ENCODE results near the gene OR6B1. TPM values are rescaled to one million over a fixed set of nuclear protein-coding genes. Genes with fewer than 3 reads are reported as not detected.

The OR6B1 gene
- total RNA-seq (not detected), polyA plus RNA-seq (not detected)
- long read RNA-seq, donor 1 = 0 reads
- long read RNA-seq, donor 2 = 0 reads
- long read RNA-seq, donor 3 = 0 reads
- long read RNA-seq, donor 4 = 0 reads

DNA sequence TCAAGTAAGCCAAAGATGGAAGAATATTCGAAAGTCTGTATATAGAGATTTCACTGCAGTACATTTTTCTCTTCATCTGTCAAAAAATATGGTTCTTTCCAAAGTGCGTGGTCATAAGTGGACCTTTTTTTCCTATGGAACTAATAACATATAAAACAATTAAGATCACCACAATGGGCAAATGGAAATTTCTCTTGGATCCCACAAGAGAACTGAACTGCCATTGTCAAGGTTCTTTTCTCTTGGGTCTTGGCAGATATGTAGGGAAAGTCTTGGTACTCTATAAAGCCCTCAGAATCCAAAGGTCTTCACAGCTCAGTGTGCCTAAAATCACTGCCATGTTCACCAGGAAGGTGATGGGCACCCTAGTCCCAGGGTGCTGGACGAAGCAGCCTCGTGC lies at the start of gene OR6B1:
OR6B1 (plus strand) TSS at position 301 of the 400 bp plus-strand sequence. CDS start 3,677 bp downstream, outside the sequence.
- DNase-seq = no peak
- 87% methylated on average over 4 of the region's 4 CpGs for WGBS
- no peak within 1 kb of the TSS for H3K4me3 ChIP-seq (ENCODE audit: low read length)
- no peaks in the 10 kb centered on the region for H3K4me1 ChIP-seq (ENCODE audit: control insufficient read depth, insufficient read depth, low read length)
- ATAC-seq = no peak
- H3K9me3 ChIP-seq (ENCODE audit: control insufficient read depth, low read length) = no peaks in the 10 kb centered on the region
- intact Hi-C loops (cut with DNase I) = no loop called here
- no peaks in the 10 kb centered on the region for H3K27me3 ChIP-seq (ENCODE audit: control insufficient read depth, insufficient read depth)
- no peak within 1 kb of the TSS for H3K27ac ChIP-seq (ENCODE audit: low read length)

DNA sequence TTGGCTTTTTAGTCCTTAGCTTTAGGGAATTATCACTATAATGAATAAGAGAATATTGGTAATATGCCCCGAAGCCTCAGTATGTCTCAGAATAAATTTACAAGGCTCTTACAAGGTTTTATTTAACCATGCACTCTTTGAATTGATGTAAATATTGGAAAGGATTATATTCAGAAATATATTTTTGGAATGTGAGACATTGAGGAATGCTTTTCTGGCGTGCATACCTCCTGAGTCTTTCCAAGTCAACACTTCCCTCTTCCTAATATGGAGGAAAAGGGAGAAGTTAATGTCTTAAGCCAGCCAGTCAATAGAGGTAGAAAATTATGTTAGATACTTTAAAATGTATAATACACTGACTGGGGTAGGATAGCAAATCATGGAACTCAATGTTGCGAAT lies 46.7 kb upstream of the OR6B1 start:
- intact Hi-C loops (cut with DNase I) = no loop called here
- DNase-seq (no peak), ATAC-seq (no peak)
- WGBS = 72% methylated on average over 3 of the region's 3 CpGs
- Histone ChIP-seq H3K27me3 (ENCODE audit: control insufficient read depth, insufficient read depth) (no peaks in the 10 kb centered on the region), H3K4me1 (ENCODE audit: control insufficient read depth, insufficient read depth, low read length) (no peaks in the 10 kb centered on the region), H3K27ac (ENCODE audit: low read length) (no peak overlapping the region), H3K9me3 (ENCODE audit: control insufficient read depth, low read length) (no peaks in the 10 kb centered on the region), H3K4me3 (ENCODE audit: low read length) (no peak overlapping the region)

DNA sequence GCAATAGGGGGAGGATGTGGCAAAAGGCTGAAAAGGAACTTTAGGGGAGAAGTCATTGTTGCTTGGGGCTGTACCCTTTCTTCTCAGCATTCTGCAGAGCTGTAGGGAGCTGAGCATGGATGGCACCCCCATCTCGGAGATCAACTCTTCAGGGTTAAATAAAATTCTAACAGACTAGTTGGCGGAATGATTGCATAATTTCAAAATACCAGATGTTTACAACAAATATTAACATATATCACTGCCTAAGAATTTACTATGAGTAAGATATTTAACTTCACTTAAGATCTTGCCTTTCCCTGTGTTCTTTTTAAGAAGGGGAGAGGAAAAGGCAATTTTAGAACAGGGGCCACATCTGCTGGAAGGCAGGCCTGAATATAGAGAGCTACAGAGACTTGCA lies 46.0 kb upstream of the OR6B1 start:
- WGBS = 81% methylated on average over 2 of the region's 2 CpGs
- Histone ChIP-seq H3K27me3 (ENCODE audit: control insufficient read depth, insufficient read depth) (no peaks in the 10 kb centered on the region), H3K4me3 (ENCODE audit: low read length) (no peak overlapping the region), H3K9me3 (ENCODE audit: control insufficient read depth, low read length) (no peaks in the 10 kb centered on the region), H3K4me1 (ENCODE audit: control insufficient read depth, insufficient read depth, low read length) (no peaks in the 10 kb centered on the region), H3K27ac (ENCODE audit: low read length) (no peak overlapping the region)
- intact Hi-C loops (cut with DNase I) = no loop called here
- ATAC-seq (no peak), DNase-seq (no peak)

DNA sequence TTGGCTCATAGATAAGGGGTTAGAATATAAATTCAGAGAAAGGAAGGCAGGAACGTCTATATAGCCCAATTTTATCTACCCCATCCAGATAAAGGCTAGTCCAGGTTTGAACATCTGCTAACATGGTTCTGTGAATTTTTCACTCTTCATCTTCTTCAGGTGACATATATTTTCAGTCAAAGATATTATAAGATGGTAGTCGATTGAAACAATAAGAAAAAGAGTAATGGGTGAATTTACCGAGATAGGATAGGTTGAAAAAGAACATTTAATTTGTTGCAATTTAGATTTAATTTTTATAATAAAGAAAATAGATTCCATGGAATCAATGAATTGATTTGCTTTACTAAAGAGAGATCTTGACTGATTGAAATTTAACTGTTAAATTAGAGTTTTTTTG lies 45.6 kb upstream of the OR6B1 start, which contains the start of gene OR2F1:
OR2F1 (plus strand) TSS at position 301 of the 400 bp plus-strand sequence. CDS start 5,127 bp downstream, outside the sequence.
- no peak within 1 kb of the TSS for H3K27ac ChIP-seq (ENCODE audit: low read length)
- 74% methylated on average over 3 of the region's 3 CpGs for WGBS
- intact Hi-C loops (cut with DNase I) = no loop called here
- no peaks in the 10 kb centered on the region for H3K9me3 ChIP-seq (ENCODE audit: control insufficient read depth, low read length)
- ATAC-seq (no peak), DNase-seq (no peak)
- H3K4me3 ChIP-seq (ENCODE audit: low read length) = no peak within 1 kb of the TSS
- H3K4me1 ChIP-seq (ENCODE audit: control insufficient read depth, insufficient read depth, low read length) = no peaks in the 10 kb centered on the region
- H3K27me3 ChIP-seq (ENCODE audit: control insufficient read depth, insufficient read depth) = no peaks in the 10 kb centered on the region

DNA sequence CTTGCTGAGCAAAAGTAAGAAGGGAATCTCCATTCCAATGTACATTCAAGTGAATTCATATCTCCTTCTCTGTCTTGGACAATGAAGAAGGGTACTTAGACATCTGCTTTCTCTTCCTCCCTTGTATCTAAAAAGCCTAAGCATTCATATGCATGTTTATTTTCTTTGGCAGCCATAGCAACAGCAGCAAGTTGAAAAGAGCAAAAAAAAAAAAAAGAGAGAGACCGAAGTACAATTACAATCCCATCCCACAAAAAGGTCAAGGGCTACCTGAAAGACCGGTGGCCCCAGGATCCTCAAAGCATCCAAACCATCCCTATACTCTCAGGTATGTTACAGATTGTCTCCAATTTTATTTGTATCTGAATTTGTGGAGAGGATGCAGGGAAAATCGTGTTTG lies 41.3 kb upstream of the OR6B1 start:
- no peak overlapping the region for H3K4me3 ChIP-seq (ENCODE audit: low read length)
- no peaks in the 10 kb centered on the region for H3K4me1 ChIP-seq (ENCODE audit: control insufficient read depth, insufficient read depth, low read length)
- no peak overlapping the region for H3K27ac ChIP-seq (ENCODE audit: low read length)
- intact Hi-C loops (cut with DNase I) = no loop called here
- WGBS = 50% methylated on average over 3 of the region's 3 CpGs
- DNase-seq = no peak
- no peaks in the 10 kb centered on the region for H3K27me3 ChIP-seq (ENCODE audit: control insufficient read depth, insufficient read depth)
- no peak for ATAC-seq
- no peaks in the 10 kb centered on the region for H3K9me3 ChIP-seq (ENCODE audit: control insufficient read depth, low read length)

DNA sequence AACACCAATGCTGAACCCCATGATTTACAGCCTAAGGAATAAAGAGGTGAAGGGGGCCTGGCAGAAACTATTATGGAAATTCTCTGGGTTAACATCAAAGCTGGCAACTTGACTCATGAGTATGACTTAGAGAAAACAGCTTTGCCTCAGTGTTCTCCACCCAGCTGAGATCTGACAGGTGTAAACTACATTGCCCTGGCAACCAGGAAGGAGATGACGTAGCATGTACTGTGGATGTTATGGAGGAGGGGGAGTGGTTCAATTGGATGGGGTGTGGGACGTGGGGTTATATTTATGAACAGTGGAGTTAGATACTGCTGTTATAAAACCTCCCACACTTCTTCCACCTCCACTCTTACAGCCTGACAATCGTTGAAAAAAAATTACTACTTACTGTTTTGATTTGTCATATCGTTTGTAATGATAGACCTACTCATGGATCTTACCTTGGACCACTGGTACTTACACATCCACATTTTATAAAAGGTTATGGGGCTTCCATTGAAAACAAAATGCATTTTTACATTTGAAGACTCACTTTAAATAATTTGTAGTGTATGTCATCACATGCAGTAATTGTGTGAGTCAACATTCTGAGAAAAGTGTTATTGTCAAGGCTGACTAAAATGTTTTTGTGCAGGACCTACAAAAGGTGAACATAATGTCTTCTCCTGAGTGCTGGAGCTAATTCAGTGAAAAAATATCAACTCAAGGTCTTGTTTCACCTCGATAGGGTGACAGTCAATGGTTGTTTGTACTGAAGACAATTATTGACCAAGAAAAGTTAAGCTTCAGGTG lies 39.1 kb upstream of the OR6B1 start:
- no peak for ATAC-seq
- H3K27ac ChIP-seq (ENCODE audit: low read length) = no peak overlapping the region
- no peaks in the 10 kb centered on the region for H3K4me1 ChIP-seq (ENCODE audit: control insufficient read depth, insufficient read depth, low read length)
- 77% methylated on average over 5 of the region's 5 CpGs for WGBS
- intact Hi-C loops (cut with DNase I) = no loop called here
- H3K9me3 ChIP-seq (ENCODE audit: control insufficient read depth, low read length) = no peaks in the 10 kb centered on the region
- no peak overlapping the region for H3K4me3 ChIP-seq (ENCODE audit: low read length)
- no peaks in the 10 kb centered on the region for H3K27me3 ChIP-seq (ENCODE audit: control insufficient read depth, insufficient read depth)
- DNase-seq = no peak

DNA sequence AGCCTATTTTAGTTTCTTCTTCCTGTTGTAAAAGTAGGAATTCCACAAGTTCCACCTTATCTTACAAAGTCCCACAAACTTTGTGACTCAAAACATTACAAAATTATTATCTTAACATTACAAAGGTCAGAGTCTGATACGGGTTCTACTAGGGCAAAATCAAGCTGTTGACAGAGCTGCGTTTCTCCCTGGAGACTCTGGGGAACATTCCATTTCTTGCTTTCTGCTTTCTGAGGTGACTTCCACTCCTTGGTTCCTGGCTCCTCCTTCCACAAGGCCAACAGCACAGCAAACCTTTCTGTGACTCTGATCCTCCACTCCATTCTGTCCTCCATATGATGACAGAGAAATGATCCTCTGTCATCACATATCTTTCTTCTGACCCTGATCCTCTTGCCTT lies 34.8 kb upstream of the OR6B1 start:
- Histone ChIP-seq H3K4me1 (ENCODE audit: control insufficient read depth, insufficient read depth, low read length) (no peaks in the 10 kb centered on the region), H3K27me3 (ENCODE audit: control insufficient read depth, insufficient read depth) (no peaks in the 10 kb centered on the region), H3K9me3 (ENCODE audit: control insufficient read depth, low read length) (no peaks in the 10 kb centered on the region), H3K4me3 (ENCODE audit: low read length) (no peak overlapping the region), H3K27ac (ENCODE audit: low read length) (no peak overlapping the region)
- no peak for ATAC-seq
- no peak for DNase-seq
- 39% methylated on average over 2 of the region's 2 CpGs for WGBS
- intact Hi-C loops (cut with DNase I) = no loop called here

DNA sequence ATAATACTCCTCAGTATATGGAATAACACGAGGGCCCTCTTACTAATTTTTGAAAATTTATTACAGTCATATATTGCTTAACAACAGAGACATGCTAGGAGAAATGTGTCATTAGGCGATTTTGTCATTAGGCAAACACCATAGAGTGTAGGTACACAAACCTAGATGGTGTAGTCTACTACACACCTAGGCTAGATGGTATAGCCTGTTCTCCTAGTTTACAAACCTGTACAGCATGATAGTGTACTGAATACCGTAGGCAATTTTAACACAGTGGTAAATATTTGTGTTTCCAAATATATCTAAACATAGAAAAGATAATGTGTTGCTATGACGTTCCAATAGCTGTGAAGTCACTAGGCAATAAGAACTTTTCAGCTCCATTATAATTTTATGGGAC lies 32.7 kb upstream of the OR6B1 start:
- ATAC-seq (no peak), DNase-seq (no peak)
- WGBS = 71% methylated on average over 4 of the region's 4 CpGs
- Histone ChIP-seq H3K27ac (ENCODE audit: low read length) (no peak overlapping the region), H3K9me3 (ENCODE audit: control insufficient read depth, low read length) (no peaks in the 10 kb centered on the region), H3K27me3 (ENCODE audit: control insufficient read depth, insufficient read depth) (no peaks in the 10 kb centered on the region), H3K4me3 (ENCODE audit: low read length) (no peak overlapping the region), H3K4me1 (ENCODE audit: control insufficient read depth, insufficient read depth, low read length) (no peaks in the 10 kb centered on the region)
- intact Hi-C loops (cut with DNase I) = no loop called here

DNA sequence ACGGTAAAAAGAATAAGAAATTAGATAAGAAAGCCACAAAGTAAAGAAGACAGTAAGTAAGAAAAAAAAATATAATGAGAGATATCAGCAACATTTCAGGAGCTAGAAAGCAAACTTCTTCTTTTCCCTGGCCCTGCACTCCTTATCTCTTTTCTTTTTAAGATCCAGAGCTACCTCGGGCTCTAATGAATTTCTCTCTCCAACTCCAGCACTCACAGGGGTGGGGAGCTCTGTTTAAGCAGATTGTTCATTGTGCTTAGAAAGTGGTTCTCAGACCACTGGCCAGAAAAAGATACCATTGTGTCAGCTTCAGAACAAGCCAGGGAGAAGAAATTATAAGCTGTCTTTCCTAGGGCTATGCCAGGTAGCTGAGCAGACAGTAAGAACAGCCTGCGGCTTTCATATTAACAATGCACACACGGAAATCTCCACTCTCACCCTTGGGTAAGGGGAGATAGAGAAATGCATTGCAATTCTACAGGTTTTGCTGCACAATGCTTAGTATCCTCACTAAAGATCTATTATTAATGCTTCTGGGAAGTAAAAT lies 26.2 kb upstream of the OR6B1 start:
- ATAC-seq (no peak), DNase-seq (no peak)
- Histone ChIP-seq H3K4me1 (ENCODE audit: control insufficient read depth, insufficient read depth, low read length) (no peaks in the 10 kb centered on the region), H3K4me3 (ENCODE audit: low read length) (no peak overlapping the region), H3K27me3 (ENCODE audit: control insufficient read depth, insufficient read depth) (no peaks in the 10 kb centered on the region), H3K27ac (ENCODE audit: low read length) (no peak overlapping the region), H3K9me3 (ENCODE audit: control insufficient read depth, low read length) (no peaks in the 10 kb centered on the region)
- WGBS = 59% methylated on average over 4 of the region's 4 CpGs
- intact Hi-C loops (cut with DNase I) = no loop called here

DNA sequence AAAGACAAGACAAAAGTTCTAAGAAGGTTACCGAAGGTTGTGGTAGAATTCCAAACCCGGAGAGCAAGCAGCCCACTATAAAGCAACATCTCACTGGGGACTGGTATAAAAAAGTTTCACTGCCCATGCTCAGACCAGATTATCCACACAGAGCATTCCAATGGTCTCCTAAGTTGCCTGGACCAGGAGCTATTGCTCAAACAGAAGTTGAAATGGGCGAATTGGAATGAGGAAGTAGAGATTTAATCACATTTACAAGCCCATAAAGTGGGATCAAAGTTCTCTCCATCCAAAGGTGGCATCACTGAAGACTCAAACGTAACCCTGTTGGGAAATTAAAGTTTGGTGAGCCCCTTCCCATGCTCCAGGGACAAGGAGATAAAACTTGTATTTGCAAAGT lies 25.7 kb upstream of the OR6B1 start:
- ATAC-seq = no peak
- no peak overlapping the region for H3K4me3 ChIP-seq (ENCODE audit: low read length)

DNA sequence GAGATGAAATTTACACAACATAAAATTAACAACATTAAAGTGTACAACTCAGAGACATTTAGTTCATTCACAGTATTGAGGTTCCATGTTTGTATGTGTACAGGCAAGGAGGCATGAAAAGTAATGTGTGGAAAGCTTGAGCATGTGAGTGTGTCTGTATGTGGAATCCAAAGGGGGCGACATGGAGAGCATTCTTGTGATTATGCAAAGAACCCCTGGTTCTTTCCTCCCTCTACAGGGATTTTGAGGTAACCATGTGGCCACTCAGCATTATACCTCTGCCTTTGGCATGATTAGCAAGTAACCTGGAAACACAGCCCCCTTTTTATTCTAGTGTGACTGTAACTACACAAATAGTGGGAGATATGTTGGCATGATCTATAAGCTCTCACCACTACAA lies 24.5 kb upstream of the OR6B1 start:
- WGBS = 71% methylated on average over 1 of the region's 1 CpG
- Histone ChIP-seq H3K27ac (ENCODE audit: low read length) (no peak overlapping the region), H3K27me3 (ENCODE audit: control insufficient read depth, insufficient read depth) (no peaks in the 10 kb centered on the region), H3K9me3 (ENCODE audit: control insufficient read depth, low read length) (no peaks in the 10 kb centered on the region), H3K4me1 (ENCODE audit: control insufficient read depth, insufficient read depth, low read length) (no peaks in the 10 kb centered on the region), H3K4me3 (ENCODE audit: low read length) (no peak overlapping the region)
- ATAC-seq (no peak), DNase-seq (no peak)
- intact Hi-C loops (cut with DNase I) = no loop called here

More for the DNA sequence above, 25.7 kb upstream of the OR6B1 start:
- no peak overlapping the region for H3K27ac ChIP-seq (ENCODE audit: low read length)
- H3K27me3 ChIP-seq (ENCODE audit: control insufficient read depth, insufficient read depth) = no peaks in the 10 kb centered on the region
- no peak for DNase-seq
- 78% methylated on average over 4 of the region's 4 CpGs for WGBS
- intact Hi-C loops (cut with DNase I) = no loop called here
- H3K4me1 ChIP-seq (ENCODE audit: control insufficient read depth, insufficient read depth, low read length) = no peaks in the 10 kb centered on the region
- no peaks in the 10 kb centered on the region for H3K9me3 ChIP-seq (ENCODE audit: control insufficient read depth, low read length)

Measured in right cardiac atrium (tissue), 5 donors.